ENCODE data around the gene SRC. TPM values are rescaled to one million over a fixed set of nuclear protein-coding genes. Genes with fewer than 3 reads are reported as not detected.
A peak's percentile ranks its signal among the peaks of the same experiment; 100 is the strongest.

SRC gene
- total RNA-seq, 1 donor from 2014 or later: 3.5 TPM

DNA sequence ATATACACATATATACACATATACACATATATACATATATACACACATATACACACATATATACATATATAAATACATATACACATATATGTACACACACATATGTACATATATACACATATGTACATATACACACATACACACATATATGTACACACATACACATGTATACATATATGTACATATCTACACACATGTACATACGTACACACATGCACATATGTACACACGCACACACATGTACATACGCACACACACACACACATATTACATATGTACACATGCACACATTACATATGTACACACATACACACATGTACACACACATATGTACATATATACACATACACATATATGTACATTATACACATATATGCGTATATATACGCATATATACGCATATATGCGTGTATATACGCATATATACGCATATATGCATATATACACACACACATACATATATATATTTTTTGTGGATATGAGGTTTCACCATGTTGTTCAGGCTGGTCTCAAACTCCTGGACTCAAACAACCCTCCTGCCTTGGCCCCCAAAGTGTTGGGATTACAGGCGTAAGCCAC lies 27.2 kb downstream of the SRC start:
- no peaks in the 10 kb centered on the region for H3K9me3 Mint-ChIP-seq
- peaks cover 3% of the 10 kb centered on the region for H3K4me1 Mint-ChIP-seq (ENCODE audit: low read depth)
- intact Hi-C loops (cut with micrococcal nuclease): no loop called here

GRCh38 chr20:37375227-37375626 lies 29.3 kb downstream of the SRC start:
- DNase-seq (ENCODE audit: low spot score): no peak
- no peaks in the 10 kb centered on the region for H3K36me3 Mint-ChIP-seq (ENCODE audit: low read depth)
- no peak overlapping the region for H3K4me3 Mint-ChIP-seq (ENCODE audit: low read depth)
- H3K9me3 Mint-ChIP-seq: no peaks in the 10 kb centered on the region
- intact Hi-C loops (cut with micrococcal nuclease): no loop called here
- H3K4me1 Mint-ChIP-seq (ENCODE audit: low read depth): peaks cover 3% of the 10 kb centered on the region
- no peaks in the 10 kb centered on the region for H3K27me3 Mint-ChIP-seq (ENCODE audit: low read depth)
- H3K27ac Mint-ChIP-seq: no peak overlapping the region

More for the DNA sequence above, 27.2 kb downstream of the SRC start:
- DNase-seq (ENCODE audit: low spot score): no peak
- Mint-ChIP-seq H3K27me3 (ENCODE audit: low read depth) (no peaks in the 10 kb centered on the region), H3K36me3 (ENCODE audit: low read depth) (no peaks in the 10 kb centered on the region), H3K27ac (no peak overlapping the region), H3K4me3 (ENCODE audit: low read depth) (no peak overlapping the region)

- H3K9me3 Mint-ChIP-seq: no peaks in the 10 kb centered on the region
- H3K36me3 Mint-ChIP-seq (ENCODE audit: low read depth): no peaks in the 10 kb centered on the region
- intact Hi-C loops (cut with micrococcal nuclease): no loop called here
- H3K27me3 Mint-ChIP-seq (ENCODE audit: low read depth): no peaks in the 10 kb centered on the region
- DNase-seq (ENCODE audit: low spot score): no peak
- no peak overlapping the region for H3K4me3 Mint-ChIP-seq (ENCODE audit: low read depth)
- H3K4me1 Mint-ChIP-seq (ENCODE audit: low read depth): peaks cover 3% of the 10 kb centered on the region
- H3K27ac Mint-ChIP-seq: no peak overlapping the region
These were observed 30.4 kb downstream of the SRC start for GRCh38 chr20:37376324-37376723.

DNA sequence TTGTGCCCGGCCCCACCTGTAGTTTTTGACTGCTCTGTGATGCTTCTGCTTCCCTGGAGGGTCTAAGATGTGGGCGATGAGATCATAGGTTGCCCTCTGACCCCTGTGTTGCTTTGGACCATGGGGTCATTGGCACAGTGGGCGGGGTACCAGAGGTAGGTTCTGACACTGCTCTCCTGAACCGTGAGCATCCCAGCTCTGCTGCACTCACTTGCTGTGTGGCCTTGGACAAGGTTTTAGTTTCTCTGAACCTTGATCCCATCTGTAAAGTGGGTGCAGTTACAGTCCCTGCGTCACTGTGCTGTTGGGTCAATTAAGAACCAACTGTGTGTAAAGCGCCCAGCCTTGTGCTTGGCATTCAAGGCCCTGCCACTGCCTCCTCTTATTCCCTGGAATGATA lies 30.9 kb downstream of the SRC start:
- intact Hi-C loops (cut with micrococcal nuclease): no loop called here
- Mint-ChIP-seq H3K9me3 (no peaks in the 10 kb centered on the region), H3K27me3 (ENCODE audit: low read depth) (no peaks in the 10 kb centered on the region), H3K27ac (no peak overlapping the region), H3K36me3 (ENCODE audit: low read depth) (no peaks in the 10 kb centered on the region), H3K4me1 (ENCODE audit: low read depth) (peaks cover 3% of the 10 kb centered on the region), H3K4me3 (ENCODE audit: low read depth) (no peak overlapping the region)
- DNase-seq (ENCODE audit: low spot score): no peak

DNA sequence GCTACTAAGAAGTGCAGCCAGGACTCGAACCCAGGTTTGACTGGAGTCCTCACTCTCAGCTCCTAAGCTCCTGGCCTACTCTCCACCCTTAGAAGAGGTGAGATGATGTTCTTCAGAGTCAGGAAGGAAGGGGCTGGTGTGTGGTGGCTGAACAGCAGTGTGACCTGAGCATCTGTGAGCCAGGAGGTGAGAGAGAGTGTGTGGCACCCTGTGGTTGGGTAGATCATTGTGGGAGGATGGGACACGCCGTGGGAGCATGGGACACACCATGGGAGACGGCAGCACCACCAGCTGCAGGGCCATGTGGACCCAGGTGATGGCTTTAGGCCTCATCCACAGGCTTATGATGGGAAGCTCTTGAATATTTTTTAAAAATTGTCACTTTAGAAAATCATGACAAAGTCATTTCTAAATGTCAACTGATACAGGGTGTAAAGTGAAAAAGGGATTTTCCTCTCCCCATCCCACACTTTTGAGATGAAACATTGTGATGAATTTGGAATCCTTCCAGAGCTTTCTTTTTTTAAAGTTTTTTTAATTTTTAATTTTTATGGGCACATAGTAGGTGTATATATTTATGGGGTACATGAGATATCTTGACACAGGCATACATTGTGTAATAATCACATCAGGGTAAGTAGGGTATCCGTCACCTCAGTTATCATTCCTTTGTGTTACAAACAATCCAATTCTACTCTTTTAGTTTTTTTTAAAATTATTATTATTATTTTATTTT lies 31.6 kb downstream of the SRC start:
- Mint-ChIP-seq H3K36me3 (ENCODE audit: low read depth) (no peaks in the 10 kb centered on the region), H3K4me3 (ENCODE audit: low read depth) (no peak overlapping the region), H3K27ac (peak overlapping the region; percentile 37), H3K4me1 (ENCODE audit: low read depth) (peaks cover 3% of the 10 kb centered on the region), H3K27me3 (ENCODE audit: low read depth) (no peaks in the 10 kb centered on the region), H3K9me3 (no peaks in the 10 kb centered on the region)
- no peak for DNase-seq (ENCODE audit: low spot score)
- intact Hi-C loops (cut with micrococcal nuclease): no loop called here

DNA sequence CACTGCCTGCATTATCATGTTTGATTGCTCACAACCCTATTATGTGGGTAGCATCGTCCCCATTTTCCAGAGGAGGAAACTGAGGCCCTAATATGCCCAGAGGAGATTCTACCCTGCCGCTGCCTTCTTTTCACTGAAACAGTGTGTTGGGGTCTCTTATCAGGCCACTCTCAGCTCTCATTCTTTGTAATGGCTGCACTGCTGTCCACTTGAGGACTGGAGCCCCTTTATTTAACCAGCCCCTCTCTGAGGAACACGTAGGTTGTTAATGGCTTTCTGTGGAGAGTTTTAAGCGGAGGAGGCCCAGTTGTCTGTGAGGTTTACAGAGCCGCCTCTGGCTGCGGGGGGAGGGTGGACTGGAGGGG lies 32.5 kb downstream of the SRC start:
- DNase-seq (ENCODE audit: low spot score): no peak
- intact Hi-C loops (cut with micrococcal nuclease): no loop called here
- Mint-ChIP-seq H3K27ac (no peak overlapping the region), H3K4me1 (ENCODE audit: low read depth) (peaks cover 5% of the 10 kb centered on the region), H3K27me3 (ENCODE audit: low read depth) (peaks cover 3% of the 10 kb centered on the region), H3K4me3 (ENCODE audit: low read depth) (no peak overlapping the region), H3K9me3 (no peaks in the 10 kb centered on the region), H3K36me3 (ENCODE audit: low read depth) (no peaks in the 10 kb centered on the region)

- H3K36me3 Mint-ChIP-seq (ENCODE audit: low read depth): no peaks in the 10 kb centered on the region
- no peak overlapping the region for H3K4me3 Mint-ChIP-seq (ENCODE audit: low read depth)
- H3K4me1 Mint-ChIP-seq (ENCODE audit: low read depth): peaks cover 5% of the 10 kb centered on the region
- H3K9me3 Mint-ChIP-seq: no peaks in the 10 kb centered on the region
- no peak for DNase-seq (ENCODE audit: low spot score)
- no peak overlapping the region for H3K27ac Mint-ChIP-seq
- peaks cover 3% of the 10 kb centered on the region for H3K27me3 Mint-ChIP-seq (ENCODE audit: low read depth)
- intact Hi-C loops (cut with micrococcal nuclease): no loop called here
These were observed 33.1 kb downstream of the SRC start for GRCh38 chr20:37378785-37379598.

- intact Hi-C loops (cut with micrococcal nuclease): loop anchor here (5.0 to 10.0 kb wide), 2 partner anchors 93 to 185 kb away; partner anchors contain the start of gene MANBAL
- peaks cover 3% of the 10 kb centered on the region for H3K27me3 Mint-ChIP-seq (ENCODE audit: low read depth)
- H3K36me3 Mint-ChIP-seq (ENCODE audit: low read depth): no peaks in the 10 kb centered on the region
- no peak for DNase-seq (ENCODE audit: low spot score)
- no peak overlapping the region for H3K27ac Mint-ChIP-seq
- no peaks in the 10 kb centered on the region for H3K9me3 Mint-ChIP-seq
- H3K4me1 Mint-ChIP-seq (ENCODE audit: low read depth): peaks cover 9% of the 10 kb centered on the region
- no peak overlapping the region for H3K4me3 Mint-ChIP-seq (ENCODE audit: low read depth)
These were observed 34.3 kb downstream of the SRC start for GRCh38 chr20:37379967-37380828.

- Mint-ChIP-seq H3K36me3 (ENCODE audit: low read depth) (no peaks in the 10 kb centered on the region), H3K4me3 (ENCODE audit: low read depth) (no peak overlapping the region), H3K4me1 (ENCODE audit: low read depth) (peaks cover 9% of the 10 kb centered on the region), H3K27ac (no peak overlapping the region), H3K9me3 (no peaks in the 10 kb centered on the region), H3K27me3 (ENCODE audit: low read depth) (peaks cover 3% of the 10 kb centered on the region)
- DNase-seq (ENCODE audit: low spot score): no peak
- intact Hi-C loops (cut with micrococcal nuclease): loop anchor here (5.0 to 10.0 kb wide), 2 partner anchors 94 to 186 kb away; partner anchors contain the start of gene MANBAL
These were observed 35.1 kb downstream of the SRC start for GRCh38 chr20:37380864-37381579.

DNA sequence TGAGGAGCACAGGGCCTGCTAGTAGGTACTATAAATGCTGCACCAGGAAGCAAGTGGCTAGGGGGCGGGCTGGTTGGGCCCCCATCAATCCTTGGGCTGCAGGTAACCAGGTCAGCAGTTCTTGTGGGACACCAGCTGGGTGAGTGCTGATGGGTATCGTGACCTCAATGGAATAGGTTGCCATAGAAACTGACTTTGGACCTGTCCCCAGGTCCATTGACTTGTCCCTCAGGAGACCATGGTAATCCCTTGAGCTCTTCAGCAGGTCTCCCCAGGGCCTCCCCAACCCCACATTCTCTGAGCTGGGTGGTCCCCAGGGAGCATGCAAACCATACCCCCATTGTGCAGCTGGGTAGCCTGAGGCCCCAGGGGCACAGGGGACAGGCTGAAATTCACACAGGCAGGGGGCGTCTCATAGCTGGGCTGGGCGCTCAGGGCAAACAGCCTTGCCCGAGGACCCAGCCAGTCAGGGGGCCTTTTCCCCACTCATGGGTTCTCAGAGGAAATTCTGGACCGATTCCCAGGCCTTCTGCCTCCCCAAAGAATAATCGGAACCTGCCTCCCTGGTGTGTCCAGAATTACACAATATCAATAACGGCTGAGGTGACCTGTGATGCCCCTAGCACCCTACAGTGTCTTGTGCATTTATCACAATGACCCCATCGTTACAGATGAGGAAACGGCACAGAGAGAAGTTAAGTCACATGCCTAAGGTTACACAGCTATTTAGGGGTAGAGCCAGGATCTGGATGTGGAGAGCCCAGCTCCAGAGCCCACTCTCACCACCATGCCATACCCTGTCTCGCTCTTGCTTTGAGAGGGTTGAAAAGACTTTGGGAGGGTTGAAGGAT lies 35.9 kb downstream of the SRC start:
- intact Hi-C loops (cut with micrococcal nuclease): loop anchor here (5.0 to 10.0 kb wide), 2 partner anchors 95 to 187 kb away; partner anchors contain the start of gene MANBAL
- Mint-ChIP-seq H3K27me3 (ENCODE audit: low read depth) (peaks cover 3% of the 10 kb centered on the region), H3K27ac (no peak overlapping the region), H3K36me3 (ENCODE audit: low read depth) (no peaks in the 10 kb centered on the region), H3K4me3 (ENCODE audit: low read depth) (no peak overlapping the region), H3K9me3 (no peaks in the 10 kb centered on the region), H3K4me1 (ENCODE audit: low read depth) (peaks cover 9% of the 10 kb centered on the region)
- DNase-seq (ENCODE audit: low spot score): no peak

DNA sequence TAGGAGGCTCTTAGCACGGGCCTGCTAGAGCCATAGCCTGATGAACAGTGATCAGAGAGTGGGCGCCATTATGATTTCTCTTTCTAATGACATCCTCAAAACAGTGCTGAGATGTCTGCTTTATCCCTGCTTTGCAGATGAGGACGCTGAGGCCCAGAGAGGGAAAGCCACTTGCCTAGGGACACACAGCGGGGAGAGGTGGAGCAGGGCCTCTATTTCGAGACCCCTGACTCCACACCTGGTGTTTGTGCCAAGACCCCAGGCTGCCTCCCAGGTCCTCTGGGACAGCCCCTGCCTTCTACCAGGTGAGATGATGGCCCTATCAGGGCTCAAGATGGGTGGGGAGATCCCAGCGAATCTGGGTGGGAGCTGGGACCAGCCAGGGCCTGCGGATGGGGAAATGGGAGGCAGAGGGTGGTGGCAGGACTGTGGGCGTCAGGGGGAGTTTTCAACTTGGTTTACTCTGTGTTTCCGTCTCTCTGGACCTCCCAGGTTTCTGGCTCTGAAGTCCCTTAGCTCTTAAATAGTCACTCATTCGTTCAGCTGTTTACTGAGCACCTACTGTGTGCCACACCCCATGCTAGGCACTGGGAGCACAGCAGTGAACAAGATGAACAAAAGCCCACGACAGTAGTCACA lies 36.7 kb downstream of the SRC start:
- no peaks in the 10 kb centered on the region for H3K36me3 Mint-ChIP-seq (ENCODE audit: low read depth)
- H3K4me1 Mint-ChIP-seq (ENCODE audit: low read depth): peaks cover 5% of the 10 kb centered on the region
- H3K9me3 Mint-ChIP-seq: no peaks in the 10 kb centered on the region
- H3K27me3 Mint-ChIP-seq (ENCODE audit: low read depth): peaks cover 3% of the 10 kb centered on the region
- no peak for DNase-seq (ENCODE audit: low spot score)
- intact Hi-C loops (cut with micrococcal nuclease): loop anchor here (5.0 to 10.0 kb wide), 2 partner anchors 95 to 188 kb away; partner anchors contain the start of gene MANBAL
- H3K27ac Mint-ChIP-seq: no peak overlapping the region
- peak overlapping the region; percentile 15 for H3K4me3 Mint-ChIP-seq (ENCODE audit: low read depth)
